HG03039 (cell line): ENCODE data around the gene EFNA5.
"Not testable (repeated sequence)": the region's sequence is repeated elsewhere in the genome, so short reads cannot be mapped to it uniquely, and the experiment has no call there.

Experiments used
- ATAC-seq: cut with Tn5 transposase; IDR thresholded peaks from one replicate; pipeline ENCODE4 v1.9.1; 2021; ENCODE audit warnings: mild to moderate bottlenecking, moderate library complexity; ENCODE audit not compliant: unreplicated experiment

EFNA5 gene

GRCh38 chr5:107466233-107466769, 204.4 kb downstream of the EFNA5 start:
- ATAC-seq: no peak

- ATAC-seq: no peak
Measured at GRCh38 chr5:107464876-107465275, 205.9 kb downstream of the EFNA5 start.

DNA sequence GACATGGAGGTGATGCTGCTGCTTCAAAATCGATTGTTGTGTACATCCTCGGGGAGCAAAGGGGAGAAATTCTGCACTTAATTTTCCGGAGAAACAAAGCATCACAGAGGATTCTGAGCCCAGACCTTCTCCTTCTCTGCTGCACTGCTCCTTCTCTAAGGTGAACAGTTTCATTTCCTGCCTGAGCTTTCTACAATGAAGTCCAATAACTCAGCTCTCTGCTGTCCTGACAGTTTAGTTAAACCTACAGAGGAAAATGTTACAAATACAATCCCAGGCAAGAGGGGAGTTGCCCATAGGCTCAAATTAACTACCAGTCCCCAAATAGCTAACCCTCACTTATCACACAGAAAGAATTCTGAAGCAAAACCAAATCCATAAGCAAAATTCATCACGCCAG, 206.3 kb downstream of the EFNA5 start:
- ATAC-seq: no peak

GRCh38 chr5:107463731-107464130, 207.0 kb downstream of the EFNA5 start:
- ATAC-seq: no peak

DNA sequence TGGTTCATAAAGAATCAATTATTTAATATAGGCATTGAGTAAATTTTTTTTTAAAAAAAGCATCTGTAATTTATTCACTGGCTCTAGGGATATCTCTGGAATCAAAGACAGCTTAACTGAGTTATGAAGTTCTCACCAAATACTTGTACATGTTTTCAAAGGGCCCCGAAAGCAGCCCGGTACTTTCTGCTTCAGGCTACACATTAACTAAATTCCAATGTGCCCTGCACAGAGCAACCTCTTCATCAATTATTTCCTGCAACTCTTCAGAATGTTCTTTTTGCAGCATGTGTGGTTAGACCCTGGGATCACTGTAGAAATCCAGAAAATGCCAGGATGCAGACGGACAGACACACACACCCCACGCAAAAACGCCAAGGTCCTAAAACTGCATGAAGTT, 209.0 kb downstream of the EFNA5 start:
- ATAC-seq: no peak

DNA sequence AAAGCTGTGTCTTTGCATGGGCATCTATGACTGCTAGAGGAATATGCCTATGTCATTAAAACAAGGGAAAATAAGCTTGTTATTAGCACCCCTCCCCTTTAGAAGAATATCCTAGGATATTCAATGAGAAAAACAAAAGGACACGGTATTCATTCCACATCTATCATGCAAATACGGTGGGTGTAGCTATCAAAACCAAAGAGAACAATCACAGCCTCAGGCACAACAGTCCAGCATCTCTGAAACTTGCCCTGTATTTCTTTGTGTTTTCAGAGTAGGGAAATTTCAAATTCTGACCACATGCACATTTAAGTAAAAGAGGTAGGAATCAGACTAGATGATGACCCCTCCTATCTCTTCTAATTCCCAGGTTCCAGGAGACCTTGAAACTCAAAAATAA, 209.9 kb downstream of the EFNA5 start:
- ATAC-seq: no peak

GRCh38 chr5:107459605-107460004, 211.1 kb downstream of the EFNA5 start:
- no peak for ATAC-seq

DNA sequence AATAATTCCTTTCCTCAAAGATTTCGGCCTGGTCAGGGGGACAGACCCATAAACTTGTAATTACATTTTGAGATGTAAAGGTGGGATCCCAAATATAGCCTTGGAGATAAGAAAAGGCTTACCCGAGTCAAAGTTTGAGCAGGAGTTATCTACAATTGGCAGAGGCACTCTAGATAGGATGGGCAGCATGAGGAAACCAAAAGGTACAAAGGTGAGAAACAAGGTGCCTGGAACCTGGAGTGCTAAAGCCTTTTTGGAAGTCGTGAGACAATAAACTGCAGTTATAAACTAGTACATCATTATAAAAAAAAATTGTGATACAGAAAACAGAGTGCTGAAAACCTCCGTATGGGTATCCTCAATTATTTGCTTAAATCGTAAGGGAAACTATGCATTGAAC, 212.4 kb downstream of the EFNA5 start:
- no peak for ATAC-seq

- no peak for ATAC-seq
Measured at GRCh38 chr5:107457881-107458280, 212.9 kb downstream of the EFNA5 start.

- ATAC-seq: no peak
Measured at GRCh38 chr5:107457138-107457537, 213.6 kb downstream of the EFNA5 start.

DNA sequence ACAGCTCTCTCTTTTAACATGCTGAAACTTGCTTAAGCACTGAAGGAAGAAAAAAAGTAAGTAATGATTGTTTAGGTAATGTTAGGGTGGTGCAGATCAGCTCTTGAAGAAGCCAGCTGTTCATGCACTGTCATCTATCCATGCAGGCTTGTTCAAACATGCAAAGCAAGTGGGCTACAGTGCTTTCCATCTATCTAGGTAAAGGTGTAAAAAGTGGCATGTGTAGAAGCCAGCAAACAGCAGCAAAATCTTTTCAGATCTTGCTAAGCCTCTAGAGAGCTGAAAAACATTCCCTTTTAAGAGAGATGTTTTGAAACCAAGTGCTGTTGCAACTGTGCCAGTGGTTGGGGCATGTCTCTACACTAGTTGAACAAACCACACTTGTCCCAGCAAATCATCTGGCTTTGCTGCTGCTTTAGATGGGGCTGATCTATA, 214.4 kb downstream of the EFNA5 start:
- ATAC-seq: peak; percentile 48

- no peak for ATAC-seq
Measured at GRCh38 chr5:107455111-107455544, 215.6 kb downstream of the EFNA5 start.

DNA sequence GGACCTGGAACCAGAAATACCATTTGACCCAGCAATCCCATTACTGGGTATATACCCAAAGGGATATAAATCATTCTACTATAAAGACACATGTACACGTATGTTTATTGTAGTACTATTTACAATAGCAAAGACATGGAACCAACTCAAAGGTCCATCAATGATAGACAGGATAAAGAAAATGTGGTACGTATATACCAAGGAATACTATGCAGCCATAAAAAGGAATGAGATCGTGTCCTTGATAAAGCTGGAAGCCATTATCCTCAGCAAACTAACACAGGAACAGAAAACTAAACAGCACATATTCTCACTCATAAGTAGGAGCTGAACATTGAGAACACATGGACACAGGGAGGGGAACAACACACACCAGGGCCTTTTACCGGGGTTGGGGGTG, 218.9 kb downstream of the EFNA5 start:
- ATAC-seq: not testable (repeated sequence)

- no peak for ATAC-seq
Measured at GRCh38 chr5:107451028-107451427, 219.7 kb downstream of the EFNA5 start.

DNA sequence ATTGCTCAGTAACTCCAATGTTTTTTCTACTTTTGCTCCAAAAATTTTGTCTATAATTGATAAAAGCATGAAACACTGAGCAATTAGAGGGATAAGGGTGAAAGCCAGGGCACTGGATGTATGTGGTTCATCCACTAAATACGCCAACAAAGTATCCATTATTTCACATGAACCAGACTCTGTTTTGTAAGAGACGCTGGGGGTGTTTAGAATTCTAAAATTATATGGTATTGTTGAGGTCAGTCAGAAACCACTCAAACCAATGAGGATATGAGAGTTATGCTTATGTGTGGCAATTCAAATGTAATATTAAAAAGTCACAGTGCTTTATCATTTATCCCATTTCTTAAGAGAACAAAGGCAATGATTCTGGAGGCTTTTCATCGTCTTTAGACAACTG, 220.2 kb downstream of the EFNA5 start:
- no peak for ATAC-seq

DNA sequence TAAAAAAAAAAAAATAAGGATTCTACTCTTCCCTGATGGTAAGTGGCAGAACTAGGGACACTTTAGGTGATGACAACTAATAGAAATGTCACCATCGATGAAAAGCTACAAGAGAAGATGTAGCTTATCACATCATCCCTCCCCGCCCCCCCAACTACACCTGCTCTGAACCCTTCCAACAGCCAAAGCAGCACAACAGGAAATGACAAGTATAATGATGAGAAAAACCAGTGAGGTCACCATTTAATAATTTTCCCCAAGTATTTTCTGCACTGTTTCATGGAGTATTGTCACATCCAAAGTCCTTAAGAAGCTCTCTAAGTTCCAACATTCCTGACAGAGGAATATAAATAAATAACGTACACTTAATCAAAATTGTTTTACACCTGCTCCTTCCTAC, 221.4 kb downstream of the EFNA5 start:
- no peak for ATAC-seq

DNA sequence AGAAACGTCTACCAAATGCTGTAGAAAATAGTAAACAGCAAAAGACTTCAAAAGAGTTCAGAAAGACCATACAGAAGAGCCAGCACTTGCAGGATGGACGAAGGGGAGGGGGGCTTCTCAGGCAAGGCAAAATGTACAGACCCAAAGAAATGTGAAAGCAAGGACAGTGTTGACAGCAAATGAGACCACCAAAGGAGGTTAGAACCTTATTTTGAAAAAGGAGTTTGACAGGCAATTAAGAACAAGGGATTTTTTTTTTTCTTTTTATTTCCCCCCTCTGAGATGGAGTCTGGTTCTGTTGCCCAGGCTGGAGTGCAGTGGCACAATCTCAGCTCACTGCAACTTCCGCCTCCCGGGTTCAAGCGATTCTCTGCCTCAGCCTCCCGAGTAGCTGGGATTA, 223.2 kb downstream of the EFNA5 start:
- no peak for ATAC-seq

GRCh38 chr5:107446972-107447371, 223.8 kb downstream of the EFNA5 start:
- ATAC-seq: no peak

DNA sequence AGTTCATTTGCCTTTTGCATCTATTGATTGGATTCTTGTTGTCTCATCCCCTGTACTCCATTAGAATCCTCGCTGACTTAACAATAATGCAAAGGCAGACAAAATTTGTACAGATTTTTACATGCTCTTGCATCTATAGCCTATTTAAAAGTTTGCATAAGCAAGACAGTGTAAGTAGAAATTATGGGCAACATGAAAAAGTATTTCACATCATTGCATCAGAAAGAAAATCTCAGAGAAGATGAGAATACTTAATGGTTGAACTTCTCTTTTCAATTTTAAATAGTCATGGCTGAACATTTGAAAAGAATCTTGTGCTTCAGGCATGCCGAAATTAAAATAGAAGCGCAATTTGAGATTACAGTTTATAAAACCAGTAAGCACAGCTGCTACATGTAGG, 226.4 kb downstream of the EFNA5 start:
- ATAC-seq: no peak

GRCh38 chr5:107443897-107444296, 226.8 kb downstream of the EFNA5 start:
- ATAC-seq: no peak

DNA sequence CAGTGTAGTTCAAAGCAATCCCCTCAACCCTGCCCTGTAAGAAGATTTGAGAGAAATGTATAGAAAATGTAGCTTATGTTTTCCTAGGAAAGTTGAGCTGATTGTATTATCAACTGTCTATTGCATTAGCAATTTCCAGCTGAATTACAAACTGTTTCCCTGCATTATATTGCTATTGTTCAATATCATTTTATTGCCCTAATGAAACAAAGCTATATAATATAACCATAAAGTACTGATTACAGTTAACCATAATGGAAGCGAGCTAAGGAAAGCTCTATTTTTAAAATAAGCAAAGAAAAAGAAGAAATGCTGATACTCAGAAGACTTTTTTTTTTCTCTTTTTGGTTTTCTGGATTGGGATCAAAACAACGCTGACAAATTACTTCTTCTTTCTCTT, 228.3 kb downstream of the EFNA5 start:
- no peak for ATAC-seq

DNA sequence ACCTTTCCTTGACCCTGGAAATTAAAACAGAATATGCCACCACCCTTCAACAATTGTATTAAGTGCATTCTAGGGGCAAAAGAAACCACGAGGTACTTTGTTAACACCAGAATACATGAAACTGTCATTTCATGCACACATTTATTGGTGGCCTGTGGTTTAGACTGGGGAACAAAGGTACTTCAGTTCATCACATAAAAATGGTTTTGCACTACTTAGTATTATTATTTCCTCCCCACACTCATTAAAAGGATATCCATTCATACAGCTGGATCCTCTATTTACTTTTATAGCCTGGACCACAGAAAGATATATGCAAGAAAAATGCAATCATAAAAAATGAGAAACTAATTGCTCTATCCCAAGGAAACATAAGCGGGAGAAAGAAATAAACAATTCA, 230.9 kb downstream of the EFNA5 start:
- no peak for ATAC-seq

- no peak for ATAC-seq
Measured at GRCh38 chr5:107437986-107438510, 232.7 kb downstream of the EFNA5 start.
